Adrenal gland (tissue), 5 donors: Measurements from ENCODE around the gene NPFFR1.

Experiments
- POLR2A ChIP-seq, 2 donors: fragments of 450-650 bp; IDR thresholded peaks; one replicate each; pipeline ENCODE4 v1.6.1; 2017; ENCODE audit warnings: antibody characterized with exemption in 2 of 2, mild to moderate bottlenecking in 2 of 2, moderate library complexity in 1 of 2
- TF ChIP-seq, protein P1 (sequence below), 6 experiments: fragments of 450-650 bp in 4 of 6; fragments of 200-600 bp in 2 of 6; sonication (generic) in 1 of 6; IDR thresholded peaks; 1 replicate in 5 of 6; 2 replicates in 1 of 6; pipeline versions ENCODE4 v1.5.1 to v1.8.0; 2016 to 2021; ENCODE audit warnings: antibody characterized with exemption in 6 of 6, mild to moderate bottlenecking in 2 of 6, moderate library complexity in 1 of 6
- donor health status: DM: no; HTN: no; CAD: no.

DNA sequence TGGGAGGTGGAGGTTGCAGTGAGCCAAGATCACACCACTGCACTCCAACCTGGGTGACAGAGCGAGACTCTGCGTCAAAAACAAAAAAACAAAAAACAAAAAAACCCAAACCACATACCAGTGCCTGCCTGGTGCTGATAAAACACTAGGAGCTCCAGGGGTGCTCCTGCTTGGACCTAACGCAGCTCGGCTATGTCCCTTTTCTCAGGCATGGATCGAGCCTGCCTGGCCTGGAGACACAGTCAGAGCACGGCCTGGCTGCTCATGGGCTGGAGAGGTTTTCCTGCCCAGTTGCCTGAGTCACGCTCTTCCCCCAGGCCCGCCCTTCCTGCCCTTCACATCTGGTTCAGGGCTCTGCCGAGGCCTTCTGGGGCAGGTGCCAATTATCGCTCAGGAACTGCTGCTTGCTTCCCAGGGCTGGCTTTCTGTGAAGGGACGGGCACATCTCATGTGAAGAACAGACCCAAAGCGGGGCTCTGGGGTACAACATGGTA is 12.6 kb upstream of the NPFFR1 start:
- TF ChIP-seq, protein P1, sequence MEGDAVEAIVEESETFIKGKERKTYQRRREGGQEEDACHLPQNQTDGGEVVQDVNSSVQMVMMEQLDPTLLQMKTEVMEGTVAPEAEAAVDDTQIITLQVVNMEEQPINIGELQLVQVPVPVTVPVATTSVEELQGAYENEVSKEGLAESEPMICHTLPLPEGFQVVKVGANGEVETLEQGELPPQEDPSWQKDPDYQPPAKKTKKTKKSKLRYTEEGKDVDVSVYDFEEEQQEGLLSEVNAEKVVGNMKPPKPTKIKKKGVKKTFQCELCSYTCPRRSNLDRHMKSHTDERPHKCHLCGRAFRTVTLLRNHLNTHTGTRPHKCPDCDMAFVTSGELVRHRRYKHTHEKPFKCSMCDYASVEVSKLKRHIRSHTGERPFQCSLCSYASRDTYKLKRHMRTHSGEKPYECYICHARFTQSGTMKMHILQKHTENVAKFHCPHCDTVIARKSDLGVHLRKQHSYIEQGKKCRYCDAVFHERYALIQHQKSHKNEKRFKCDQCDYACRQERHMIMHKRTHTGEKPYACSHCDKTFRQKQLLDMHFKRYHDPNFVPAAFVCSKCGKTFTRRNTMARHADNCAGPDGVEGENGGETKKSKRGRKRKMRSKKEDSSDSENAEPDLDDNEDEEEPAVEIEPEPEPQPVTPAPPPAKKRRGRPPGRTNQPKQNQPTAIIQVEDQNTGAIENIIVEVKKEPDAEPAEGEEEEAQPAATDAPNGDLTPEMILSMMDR (IDR thresholded peaks at IDR 0.05): no peak
- TF ChIP-seq POLR2A (IDR thresholded peaks at IDR 0.05): peak in 1 of 2 donors; percentile 52
